ENCODE results near the gene KATNBL1. TPM values are rescaled to one million over a fixed set of nuclear protein-coding genes. Genes with fewer than 3 reads are reported as not detected.
A peak's percentile ranks its signal among the peaks of the same experiment; 100 is the strongest.

KATNBL1 gene
- total and polyA plus RNA-seq, 9 of the 15 experiments (the other 6 are each of a cell fraction or from before 2014, with no cell fraction given): 6.6 to 46.0 (median 24.0) TPM

DNA sequence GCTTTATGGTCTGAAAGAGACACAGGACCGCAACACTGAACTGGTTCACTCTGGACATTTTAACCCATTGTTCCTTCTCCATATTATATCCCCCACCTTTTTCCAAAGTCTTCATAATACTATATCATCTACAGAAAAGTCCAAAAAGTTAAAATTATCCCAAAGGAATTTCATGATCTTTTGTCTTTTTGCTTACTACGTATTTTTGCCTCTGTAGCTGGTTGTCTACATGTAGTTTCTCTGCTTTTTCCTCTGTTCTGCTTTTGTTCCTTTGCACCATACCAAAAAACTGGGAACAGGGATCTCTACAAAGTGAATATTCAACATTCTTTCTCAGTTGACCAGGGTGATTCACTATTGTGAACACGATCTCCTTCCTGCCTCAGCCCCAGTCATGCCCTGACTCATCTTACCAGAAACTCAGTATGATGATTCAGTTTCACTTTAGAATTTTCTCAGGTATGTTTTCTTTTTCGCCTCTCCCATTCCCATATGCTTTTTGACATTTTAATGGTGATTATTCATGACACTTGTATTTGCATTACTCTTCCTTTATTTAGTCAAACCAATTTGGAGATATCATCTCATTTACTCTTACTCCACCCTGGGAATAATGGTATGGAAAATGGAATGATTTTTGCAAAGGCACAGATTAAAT lies 29.4 kb upstream of the KATNBL1 start:
- ChIA-PET CTCF (ENCODE audit: low intra/inter-chr PET ratio) (no interaction called here), POLR2A (no interaction called here)
- no peaks in the 10 kb centered on the region for H3K9me1 ChIP-seq (ENCODE audit: control insufficient read depth, insufficient read depth, low read length)
- FAIRE-seq (no peak), ATAC-seq (no peak), DNase-seq (ENCODE audit: extremely low read depth in 1 of 4, low spot score in 3 of 4) (peak in 1 of 4 experiments; percentile 19)
- no peaks in the 10 kb centered on the region for H3K9me3 ChIP-seq (replicated peaks; ENCODE audit: control insufficient read depth, insufficient read depth, low read depth, low read length)
- no peak overlapping the region for H2AFZ ChIP-seq (ENCODE audit: low read depth, low read length)
- intact Hi-C loops (cut with micrococcal nuclease): no loop called here
- H3K79me2 ChIP-seq (ENCODE audit: control insufficient read depth, insufficient read depth, low read length): no peaks in the 10 kb centered on the region
- no peak overlapping the region for H3K27ac ChIP-seq (ENCODE audit: extremely low read depth, low read depth, low read length)
- peaks cover 10% of the 10 kb centered on the region for H3K36me3 ChIP-seq (ENCODE audit: control insufficient read depth, insufficient read depth, low read length)
- BruUV-seq (replicated peaks): no TSS peak
- no peak overlapping the region for H3K9ac ChIP-seq (ENCODE audit: insufficient read depth in 1 of 2, low read depth in 2 of 2, low read length in 2 of 2)
- no peak overlapping the region for H3K4me3 ChIP-seq
- H3K4me1 ChIP-seq (replicated peaks in 1 of 2; ENCODE audit: control insufficient read depth in 2 of 2, insufficient read depth in 2 of 2, low read length in 2 of 2): no peaks in the 10 kb centered on the region
- 59% methylated on average over 4 of the region's 4 CpGs for WGBS (ENCODE audit: insufficient coverage, low coverage, missing lambda C conversion rate)
- no peaks in the 10 kb centered on the region for H4K20me1 ChIP-seq (replicated peaks; ENCODE audit: control insufficient read depth, insufficient read depth, low read length)
- in situ Hi-C loops (cut with MboI): no loop called here
- no peak overlapping the region for H3K4me2 ChIP-seq (ENCODE audit: insufficient read depth, low read length)
- no peaks in the 10 kb centered on the region for H3K27me3 ChIP-seq (ENCODE audit: control insufficient read depth in 2 of 2, insufficient read depth in 2 of 2, low read length in 2 of 2)
- no peak for TF ChIP-seq EWSR1 (IDR thresholded peaks at IDR 0.05; ENCODE audit: borderline replicate concordance, low read depth, partially characterized antibody)
- TF ChIP-seq TCF3 (CRISPR knock-in tag; IDR thresholded peaks at IDR 0.05): no peak
- no peak for TF ChIP-seq ZNF184 (CRISPR knock-in tag; IDR thresholded peaks at IDR 0.05)
- TF ChIP-seq FOSL1 (tag; conservative IDR thresholded peaks at IDR 0.05): peak; percentile 84
- TF ChIP-seq STAT5A (IDR thresholded peaks at IDR 0.05; ENCODE audit: borderline replicate concordance, low read length): no peak
- TF ChIP-seq PTRF (tag; IDR thresholded peaks at IDR 0.05): no peak
- TF ChIP-seq RBFOX2 (IDR thresholded peaks at IDR 0.05; ENCODE audit: low read depth, low read length): no peak
- peak; percentile 57 for TF ChIP-seq ZNF316 (IDR thresholded peaks at IDR 0.05)
- peak; percentile 22; the same call in 1 of the 2 replicates for TF ChIP-seq C11orf30 (IDR thresholded peaks at IDR 0.05; ENCODE audit: low read depth)
- TF ChIP-seq BRD4 (IDR thresholded peaks at IDR 0.05): no peak
- TF ChIP-seq, protein P1, sequence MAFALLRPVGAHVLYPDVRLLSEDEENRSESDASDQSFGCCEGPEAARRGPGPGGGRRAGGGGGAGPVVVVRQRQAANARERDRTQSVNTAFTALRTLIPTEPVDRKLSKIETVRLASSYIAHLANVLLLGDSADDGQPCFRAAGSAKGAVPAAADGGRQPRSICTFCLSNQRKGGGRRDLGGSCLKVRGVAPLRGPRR (CRISPR knock-in tag; IDR thresholded peaks at IDR 0.05): no peak
- TF ChIP-seq NFATC3 (IDR thresholded peaks at IDR 0.05): no peak
- no peak for TF ChIP-seq MCM7 (IDR thresholded peaks at IDR 0.05)
- TF ChIP-seq, protein P2, sequence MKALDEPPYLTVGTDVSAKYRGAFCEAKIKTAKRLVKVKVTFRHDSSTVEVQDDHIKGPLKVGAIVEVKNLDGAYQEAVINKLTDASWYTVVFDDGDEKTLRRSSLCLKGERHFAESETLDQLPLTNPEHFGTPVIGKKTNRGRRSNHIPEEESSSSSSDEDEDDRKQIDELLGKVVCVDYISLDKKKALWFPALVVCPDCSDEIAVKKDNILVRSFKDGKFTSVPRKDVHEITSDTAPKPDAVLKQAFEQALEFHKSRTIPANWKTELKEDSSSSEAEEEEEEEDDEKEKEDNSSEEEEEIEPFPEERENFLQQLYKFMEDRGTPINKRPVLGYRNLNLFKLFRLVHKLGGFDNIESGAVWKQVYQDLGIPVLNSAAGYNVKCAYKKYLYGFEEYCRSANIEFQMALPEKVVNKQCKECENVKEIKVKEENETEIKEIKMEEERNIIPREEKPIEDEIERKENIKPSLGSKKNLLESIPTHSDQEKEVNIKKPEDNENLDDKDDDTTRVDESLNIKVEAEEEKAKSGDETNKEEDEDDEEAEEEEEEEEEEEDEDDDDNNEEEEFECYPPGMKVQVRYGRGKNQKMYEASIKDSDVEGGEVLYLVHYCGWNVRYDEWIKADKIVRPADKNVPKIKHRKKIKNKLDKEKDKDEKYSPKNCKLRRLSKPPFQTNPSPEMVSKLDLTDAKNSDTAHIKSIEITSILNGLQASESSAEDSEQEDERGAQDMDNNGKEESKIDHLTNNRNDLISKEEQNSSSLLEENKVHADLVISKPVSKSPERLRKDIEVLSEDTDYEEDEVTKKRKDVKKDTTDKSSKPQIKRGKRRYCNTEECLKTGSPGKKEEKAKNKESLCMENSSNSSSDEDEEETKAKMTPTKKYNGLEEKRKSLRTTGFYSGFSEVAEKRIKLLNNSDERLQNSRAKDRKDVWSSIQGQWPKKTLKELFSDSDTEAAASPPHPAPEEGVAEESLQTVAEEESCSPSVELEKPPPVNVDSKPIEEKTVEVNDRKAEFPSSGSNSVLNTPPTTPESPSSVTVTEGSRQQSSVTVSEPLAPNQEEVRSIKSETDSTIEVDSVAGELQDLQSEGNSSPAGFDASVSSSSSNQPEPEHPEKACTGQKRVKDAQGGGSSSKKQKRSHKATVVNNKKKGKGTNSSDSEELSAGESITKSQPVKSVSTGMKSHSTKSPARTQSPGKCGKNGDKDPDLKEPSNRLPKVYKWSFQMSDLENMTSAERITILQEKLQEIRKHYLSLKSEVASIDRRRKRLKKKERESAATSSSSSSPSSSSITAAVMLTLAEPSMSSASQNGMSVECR (CRISPR knock-in tag; IDR thresholded peaks at IDR 0.05): no peak
- TF ChIP-seq JUNB (CRISPR knock-in tag; conservative IDR thresholded peaks at IDR 0.05): no peak
- TF ChIP-seq ZFP1 (CRISPR knock-in tag; IDR thresholded peaks at IDR 0.05): no peak
- TF ChIP-seq, protein P3, sequence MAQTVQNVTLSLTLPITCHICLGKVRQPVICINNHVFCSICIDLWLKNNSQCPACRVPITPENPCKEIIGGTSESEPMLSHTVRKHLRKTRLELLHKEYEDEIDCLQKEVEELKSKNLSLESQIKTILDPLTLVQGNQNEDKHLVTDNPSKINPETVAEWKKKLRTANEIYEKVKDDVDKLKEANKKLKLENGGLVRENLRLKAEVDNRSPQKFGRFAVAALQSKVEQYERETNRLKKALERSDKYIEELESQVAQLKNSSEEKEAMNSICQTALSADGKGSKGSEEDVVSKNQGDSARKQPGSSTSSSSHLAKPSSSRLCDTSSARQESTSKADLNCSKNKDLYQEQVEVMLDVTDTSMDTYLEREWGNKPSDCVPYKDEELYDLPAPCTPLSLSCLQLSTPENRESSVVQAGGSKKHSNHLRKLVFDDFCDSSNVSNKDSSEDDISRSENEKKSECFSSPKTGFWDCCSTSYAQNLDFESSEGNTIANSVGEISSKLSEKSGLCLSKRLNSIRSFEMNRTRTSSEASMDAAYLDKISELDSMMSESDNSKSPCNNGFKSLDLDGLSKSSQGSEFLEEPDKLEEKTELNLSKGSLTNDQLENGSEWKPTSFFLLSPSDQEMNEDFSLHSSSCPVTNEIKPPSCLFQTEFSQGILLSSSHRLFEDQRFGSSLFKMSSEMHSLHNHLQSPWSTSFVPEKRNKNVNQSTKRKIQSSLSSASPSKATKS (CRISPR knock-in tag; IDR thresholded peaks at IDR 0.05): no peak
- no peak for TF ChIP-seq BDP1 (IDR thresholded peaks at IDR 0.05; ENCODE audit: insufficient read depth, insufficient read length)
- no peak for TF ChIP-seq CBX1 (IDR thresholded peaks at IDR 0.05; ENCODE audit: low read depth)

Data from K562 (cell line).